GM18511 (cell line): ENCODE results near the gene CXADR.
"Not testable (repeated sequence)": the region's sequence is repeated elsewhere in the genome, so short reads cannot be mapped to it uniquely, and the experiment has no call there.

ENCODE experiments used
- ATAC-seq: cut with Tn5 transposase; IDR thresholded peaks from one replicate; pipeline ENCODE4 v1.9.1; 2021; ENCODE audit warnings: mild to moderate bottlenecking, moderate library complexity; ENCODE audit not compliant: unreplicated experiment

CXADR gene

GRCh38 chr21:17501107-17502006 is 11.5 kb upstream of the CXADR start:
- no peak for ATAC-seq

- not testable (repeated sequence) for ATAC-seq
Measured at GRCh38 chr21:17502985-17503384, 9.9 kb upstream of the CXADR start.

GRCh38 chr21:17506951-17507350 is 5.9 kb upstream of the CXADR start:
- no peak for ATAC-seq

- no peak for ATAC-seq
Measured at GRCh38 chr21:17507591-17507990, 5.3 kb upstream of the CXADR start.

GRCh38 chr21:17513214-17514123 is 626 bp downstream of the CXADR start:
- ATAC-seq, result peak; percentile 41

GRCh38 chr21:17514124-17514845 is 1.4 kb downstream of the CXADR start:
- ATAC-seq, result no peak

- not testable (repeated sequence) for ATAC-seq
Measured at GRCh38 chr21:17517008-17517407, 4.2 kb downstream of the CXADR start.

GRCh38 chr21:17519208-17519738 is 6.4 kb downstream of the CXADR start:
- no peak for ATAC-seq

GRCh38 chr21:17519965-17520609 is 7.2 kb downstream of the CXADR start:
- no peak for ATAC-seq

GRCh38 chr21:17523007-17523451 is 10.2 kb downstream of the CXADR start:
- ATAC-seq, result no peak

- ATAC-seq, result not testable (repeated sequence)
Measured at GRCh38 chr21:17523979-17524494, 11.2 kb downstream of the CXADR start.

- ATAC-seq, result no peak
Measured at GRCh38 chr21:17524635-17525034, 11.8 kb downstream of the CXADR start.

GRCh38 chr21:17526776-17527175 is 13.9 kb downstream of the CXADR start:
- ATAC-seq, result no peak

- no peak for ATAC-seq
Measured at GRCh38 chr21:17527240-17527639, 14.4 kb downstream of the CXADR start.

- ATAC-seq, result no peak
Measured at GRCh38 chr21:17527711-17528110, 14.9 kb downstream of the CXADR start.

GRCh38 chr21:17529648-17530047 is 16.8 kb downstream of the CXADR start:
- ATAC-seq, result no peak

GRCh38 chr21:17532292-17532691 is 19.4 kb downstream of the CXADR start:
- no peak for ATAC-seq

- ATAC-seq, result no peak
Measured at GRCh38 chr21:17536381-17536780, 23.5 kb downstream of the CXADR start.

GRCh38 chr21:17537299-17537698 is 24.5 kb downstream of the CXADR start:
- ATAC-seq, result no peak

GRCh38 chr21:17538576-17538975 is 25.7 kb downstream of the CXADR start:
- no peak for ATAC-seq
